Activated CD4-positive, alpha-beta memory T cell treated with anti-CD3 and anti-CD28 coated beads for 36 hours (primary cell): ENCODE measurements around the gene RTF1. TPM values are rescaled to one million over a fixed set of nuclear protein-coding genes. Genes with fewer than 3 reads are reported as not detected.

Experiments
- CTCF ChIA-PET: fragments of 350-600 bp; sonication (Branson Sonifier 250); formaldehyde crosslinking; loops from one replicate; lab custom pipeline; 2021; ENCODE audit warnings: antibody characterized with exemption, inconsistent platforms; lab: Charles Lee
- POLR2A ChIA-PET: fragments of 350-600 bp; sonication (Branson Sonifier 250); formaldehyde crosslinking; loops from one replicate; lab custom pipeline; 2021; ENCODE audit warnings: antibody characterized with exemption; lab: Charles Lee
- DNase-seq: peaks from one replicate; pipeline ENCODE4 v3.0.0-alpha.2; 2020
- H3K27ac Mint-ChIP-seq: one replicate; pipeline ENCODE4 v1.8.0; 2021; ENCODE audit warnings: mixed read lengths
- H3K27me3 Mint-ChIP-seq: one replicate; pipeline ENCODE4 v1.8.0; 2021; ENCODE audit warnings: mixed read lengths
- H3K36me3 Mint-ChIP-seq: one replicate; pipeline ENCODE4 v1.8.0; 2021; ENCODE audit warnings: mixed read lengths
- H3K4me1 Mint-ChIP-seq: one replicate; pipeline ENCODE4 v1.8.0; 2021; ENCODE audit warnings: low read depth, mixed read lengths
- H3K4me3 Mint-ChIP-seq: one replicate; pipeline ENCODE4 v1.8.0; 2021; ENCODE audit warnings: mild to moderate bottlenecking, mixed read lengths
- H3K9me3 Mint-ChIP-seq: one replicate; pipeline ENCODE4 v1.8.0; 2021; ENCODE audit warnings: mixed read lengths
- intact Hi-C: fragments of 100-400 bp; cut with micrococcal nuclease; formaldehyde crosslinking; loops from one replicate; pipeline ENCODE4 v1.15.1; 2023
- total RNA-seq, 2 experiments: library from RNA; stranded (reverse); gene quantifications; one replicate each; pipeline ENCODE4 v1.2.3, GENCODE V29; 2021

The RTF1 gene
- total RNA-seq, 2 experiments from 2014 or later: 24.9 to 26.2 TPM

DNA sequence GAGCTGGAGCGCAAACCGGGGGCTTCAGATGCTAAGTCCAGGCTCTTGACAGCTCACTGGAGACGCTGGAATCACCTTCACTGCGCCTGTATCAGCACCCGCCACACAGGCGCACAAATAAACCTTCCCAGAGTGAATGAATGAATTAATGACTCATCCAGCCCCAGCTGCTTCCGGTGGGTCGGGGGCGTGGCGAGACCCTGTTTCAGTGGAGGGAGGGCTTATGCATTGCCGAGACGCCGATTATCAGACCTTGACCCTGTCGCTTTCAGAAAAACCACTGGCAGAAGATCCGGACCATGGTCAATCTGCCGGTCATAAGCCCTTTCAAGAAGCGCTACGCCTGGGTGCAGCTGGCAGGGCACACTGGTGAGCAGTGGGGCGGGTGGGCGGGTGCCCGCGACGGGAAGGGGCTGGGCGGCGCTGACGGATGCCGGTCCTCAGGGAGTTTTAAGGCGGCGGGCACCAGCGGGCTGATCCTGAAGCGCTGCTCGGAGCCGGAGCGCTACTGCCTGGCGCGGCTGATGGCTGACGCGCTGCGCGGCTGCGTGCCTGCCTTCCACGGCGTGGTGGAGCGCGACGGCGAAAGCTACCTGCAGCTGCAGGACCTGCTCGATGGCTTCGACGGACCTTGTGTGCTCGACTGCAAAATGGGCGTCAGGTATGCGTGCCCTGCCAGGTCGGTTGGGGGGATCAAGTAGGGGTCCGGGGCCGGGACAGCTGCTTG, 84.5 kb downstream of the RTF1 start:
- DNase-seq: peak; percentile 53
- peaks cover 47% of the 10 kb centered on the region for H3K27me3 Mint-ChIP-seq
- peaks cover 19% of the 10 kb centered on the region for H3K4me1 Mint-ChIP-seq
- H3K36me3 Mint-ChIP-seq: no peaks in the 10 kb centered on the region
- peak overlapping the region; percentile 59 for H3K4me3 Mint-ChIP-seq
- POLR2A ChIA-PET: interaction anchor here (0.6 to 1.6 kb wide), 2 partner anchors 7 to 131 kb away, joined by 3 to 4 read pairs; partner anchors contain the start of gene ITPKA
- CTCF ChIA-PET: interaction anchor here (1.2 to 1.3 kb wide), 3 partner anchors 36 to 935 kb away, joined by 3 to 6 read pairs (median 4); no protein-coding TSS in a partner anchor
- no peaks in the 10 kb centered on the region for H3K9me3 Mint-ChIP-seq
- intact Hi-C loops: no loop called here
- H3K27ac Mint-ChIP-seq: no peak overlapping the region

DNA sequence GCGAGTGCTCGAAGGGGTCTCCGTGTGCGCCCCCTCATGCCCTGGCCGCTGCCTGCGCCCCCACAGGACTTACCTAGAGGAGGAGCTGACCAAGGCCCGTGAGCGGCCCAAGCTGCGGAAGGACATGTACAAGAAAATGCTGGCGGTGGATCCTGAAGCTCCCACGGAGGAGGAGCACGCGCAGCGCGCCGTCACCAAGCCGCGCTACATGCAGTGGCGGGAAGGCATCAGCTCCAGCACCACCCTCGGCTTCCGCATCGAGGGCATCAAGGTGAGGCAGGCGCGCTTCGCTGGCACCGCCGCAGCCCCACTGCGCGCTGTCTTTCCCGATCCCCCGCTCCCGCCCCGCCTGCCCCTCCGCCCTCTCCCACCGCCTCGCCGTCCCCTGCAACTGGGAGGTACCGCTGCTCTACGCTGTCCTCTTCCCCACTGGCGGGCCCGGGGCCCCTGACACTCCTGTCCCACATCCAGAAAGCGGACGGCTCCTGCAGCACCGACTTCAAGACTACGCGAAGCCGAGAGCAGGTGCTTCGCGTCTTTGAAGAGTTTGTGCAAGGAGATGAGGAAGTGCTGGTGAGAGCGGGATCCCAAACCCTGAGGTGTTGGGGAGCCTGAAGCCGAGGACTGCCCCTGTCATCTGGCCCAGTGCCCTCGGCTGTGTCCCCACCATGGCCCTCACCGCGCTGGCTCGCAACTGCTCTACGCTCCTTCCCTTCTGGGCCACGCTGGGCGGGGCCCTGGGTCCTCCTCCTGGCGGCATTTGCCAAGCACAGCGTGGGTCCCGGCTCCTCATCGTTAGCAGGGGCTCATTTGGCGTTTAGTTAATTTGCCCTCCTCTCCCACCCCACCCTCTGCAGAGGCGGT, 85.3 kb downstream of the RTF1 start:
- H3K36me3 Mint-ChIP-seq: no peaks in the 10 kb centered on the region

GRCh38 chr15:41502795-41503668, 86.1 kb downstream of the RTF1 start:
- CTCF ChIA-PET: interaction anchor here (1.4 kb wide), 1 partner anchor 37 kb away, joined by 5 read pairs; no protein-coding TSS in a partner anchor
- Mint-ChIP-seq H3K9me3 (no peaks in the 10 kb centered on the region), H3K4me3 (no peak overlapping the region), H3K27me3 (peaks cover 31% of the 10 kb centered on the region), H3K36me3 (no peaks in the 10 kb centered on the region), H3K27ac (no peak overlapping the region), H3K4me1 (peaks cover 19% of the 10 kb centered on the region)
- no peak for DNase-seq
- intact Hi-C loops: loop anchor here (1.0 kb wide), 1 partner anchor 10 kb away; the partner anchor contains the start of gene LTK
- POLR2A ChIA-PET: interaction anchor here (0.5 to 1.7 kb wide), 3 partner anchors 9 to 184 kb away, joined by 4 to 6 read pairs (median 4); partner anchors contain the start of gene ITPKA

More for the DNA sequence above, 85.3 kb downstream of the RTF1 start:
- no peaks in the 10 kb centered on the region for H3K9me3 Mint-ChIP-seq
- ChIA-PET CTCF (interaction anchor here (1.2 to 1.4 kb wide), 3 partner anchors 36 to 936 kb away, joined by 3 to 6 read pairs (median 5); no protein-coding TSS in a partner anchor), POLR2A (interaction anchor here (0.6 to 1.6 kb wide), 2 partner anchors 8 to 132 kb away, joined by 3 to 4 read pairs; partner anchors contain the start of gene ITPKA)
- peaks cover 39% of the 10 kb centered on the region for H3K27me3 Mint-ChIP-seq
- peaks cover 19% of the 10 kb centered on the region for H3K4me1 Mint-ChIP-seq
- peak overlapping the region; percentile 35 for H3K4me3 Mint-ChIP-seq
- no peak overlapping the region for H3K27ac Mint-ChIP-seq
- intact Hi-C loops: loop anchor here (1.0 kb wide), 1 partner anchor 11 kb away; the partner anchor contains the start of gene LTK
- DNase-seq: peak; percentile 63

GRCh38 chr15:41503669-41504010, 86.7 kb downstream of the RTF1 start:
- H3K9me3 Mint-ChIP-seq: no peaks in the 10 kb centered on the region
- H3K27ac Mint-ChIP-seq: no peak overlapping the region
- ChIA-PET POLR2A (interaction anchor here (0.5 to 1.7 kb wide), 2 partner anchors 11 to 185 kb away, joined by 4 to 6 read pairs; no protein-coding TSS in a partner anchor), CTCF (interaction anchor here (1.4 kb wide), 1 partner anchor 38 kb away, joined by 5 read pairs; no protein-coding TSS in a partner anchor)
- H3K4me3 Mint-ChIP-seq: no peak overlapping the region
- DNase-seq: no peak
- no peaks in the 10 kb centered on the region for H3K36me3 Mint-ChIP-seq
- intact Hi-C loops: no loop called here
- H3K4me1 Mint-ChIP-seq: peaks cover 19% of the 10 kb centered on the region
- peaks cover 28% of the 10 kb centered on the region for H3K27me3 Mint-ChIP-seq

DNA sequence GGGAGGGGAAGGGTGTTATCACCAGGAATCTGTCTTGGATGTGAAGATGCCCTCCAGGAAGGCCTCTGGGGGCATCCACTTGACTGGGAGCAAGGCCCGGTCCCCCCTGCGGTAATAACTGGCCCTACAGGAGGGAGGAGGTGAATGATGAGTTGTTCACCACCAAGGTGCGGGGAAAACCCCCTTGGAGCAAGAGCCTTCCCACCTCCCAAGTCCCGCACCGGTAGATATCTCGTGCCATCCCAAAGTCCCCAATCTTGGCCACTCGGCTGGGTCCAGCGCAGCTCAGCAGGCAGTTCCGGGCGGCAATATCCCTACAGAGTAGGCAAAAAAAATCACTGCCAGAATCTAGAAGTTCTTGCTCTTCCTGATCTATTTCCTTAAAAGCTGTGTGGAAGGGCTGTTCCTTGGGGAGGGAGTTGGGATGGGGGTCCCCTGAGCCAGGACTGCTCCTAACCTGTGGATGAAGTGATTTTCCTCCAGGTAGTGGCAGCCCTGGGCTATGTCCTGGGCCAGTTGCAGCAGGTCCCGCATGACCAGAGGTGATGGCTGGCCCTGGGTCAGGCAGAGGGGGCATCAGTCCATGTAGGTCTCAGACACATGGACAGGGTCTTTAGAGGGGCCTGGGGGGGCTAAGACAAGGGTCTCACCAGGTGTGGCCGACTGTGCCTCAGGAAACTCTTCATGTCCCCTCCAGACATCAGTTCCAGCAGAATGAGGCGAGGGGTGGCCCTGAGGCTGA, 88.0 kb downstream of the RTF1 start:
- H3K9me3 Mint-ChIP-seq: no peaks in the 10 kb centered on the region
- no peak overlapping the region for H3K4me3 Mint-ChIP-seq
- H3K27me3 Mint-ChIP-seq: peaks cover 20% of the 10 kb centered on the region
- H3K4me1 Mint-ChIP-seq: peaks cover 19% of the 10 kb centered on the region
- POLR2A ChIA-PET: no interaction called here
- H3K27ac Mint-ChIP-seq: no peak overlapping the region
- no peaks in the 10 kb centered on the region for H3K36me3 Mint-ChIP-seq
- CTCF ChIA-PET: interaction anchor here (1.0 to 1.2 kb wide), 2 partner anchors 41 to 53 kb away, joined by 3 read pairs; no protein-coding TSS in a partner anchor
- no peak for DNase-seq
- intact Hi-C loops: loop anchor here (5.0 kb wide), 1 partner anchor 52 kb away; the partner anchor contains the start of gene TYRO3

GRCh38 chr15:41505776-41506175, 88.9 kb downstream of the RTF1 start:
- Mint-ChIP-seq H3K27me3 (peaks cover 19% of the 10 kb centered on the region), H3K4me3 (no peak overlapping the region), H3K36me3 (no peaks in the 10 kb centered on the region), H3K4me1 (peaks cover 16% of the 10 kb centered on the region), H3K9me3 (no peaks in the 10 kb centered on the region), H3K27ac (no peak overlapping the region)
- intact Hi-C loops: loop anchor here (5.0 kb wide), 1 partner anchor 52 kb away; the partner anchor contains the start of gene TYRO3
- ChIA-PET POLR2A (no interaction called here), CTCF (interaction anchor here (1.0 kb wide), 1 partner anchor 52 kb away, joined by 3 read pairs; no protein-coding TSS in a partner anchor)
- no peak for DNase-seq

GRCh38 chr15:41506796-41507341, 90.0 kb downstream of the RTF1 start:
- intact Hi-C loops: loop anchor here (1.0 to 5.0 kb wide), 2 partner anchors 41 to 50 kb away; partner anchors contain the start of gene TYRO3
- no peak for DNase-seq
- H3K27me3 Mint-ChIP-seq: peaks cover 14% of the 10 kb centered on the region
- no peak overlapping the region for H3K27ac Mint-ChIP-seq
- no peaks in the 10 kb centered on the region for H3K9me3 Mint-ChIP-seq
- H3K4me3 Mint-ChIP-seq: no peak overlapping the region
- H3K4me1 Mint-ChIP-seq: peaks cover 7% of the 10 kb centered on the region
- no peaks in the 10 kb centered on the region for H3K36me3 Mint-ChIP-seq
- ChIA-PET POLR2A (interaction anchor here (1.3 kb wide), 1 partner anchor 37 kb away, joined by 3 read pairs; the partner anchor contains the start of gene RPAP1), CTCF (interaction anchor here (3.5 kb wide), 1 partner anchor 41 kb away, joined by 28 read pairs; no protein-coding TSS in a partner anchor)

DNA sequence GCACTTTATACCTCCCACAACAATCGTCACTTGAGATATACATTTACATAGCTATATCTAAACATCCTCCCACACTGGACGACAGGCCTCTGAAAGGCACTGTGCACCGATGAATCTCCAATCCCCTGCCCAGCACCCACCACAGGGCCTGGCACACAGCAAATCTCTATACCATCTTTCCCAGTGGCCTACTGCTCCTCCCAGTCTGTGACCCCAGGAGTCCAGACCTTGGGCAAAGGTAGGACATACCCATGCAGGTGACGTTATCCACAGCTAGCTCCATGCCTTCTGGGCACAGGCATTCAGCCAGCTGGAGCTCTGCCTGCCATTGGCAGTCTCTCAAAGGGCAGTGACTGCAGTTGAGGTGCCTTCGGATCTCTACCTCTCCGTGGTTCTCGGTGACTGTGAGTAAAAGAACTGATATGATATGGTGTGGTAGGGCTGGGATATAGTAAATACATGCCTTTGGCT, 91.0 kb downstream of the RTF1 start:
- Mint-ChIP-seq H3K4me1 (peaks cover 9% of the 10 kb centered on the region), H3K27ac (no peak overlapping the region), H3K4me3 (no peak overlapping the region), H3K36me3 (no peaks in the 10 kb centered on the region), H3K27me3 (peaks cover 20% of the 10 kb centered on the region), H3K9me3 (no peaks in the 10 kb centered on the region)
- no peak for DNase-seq
- intact Hi-C loops: loop anchor here (1.0 to 5.0 kb wide), 2 partner anchors 42 to 49 kb away; partner anchors contain the start of gene TYRO3
- ChIA-PET POLR2A (interaction anchor here (1.3 kb wide), 1 partner anchor 36 kb away, joined by 3 read pairs; the partner anchor contains the start of gene RPAP1), CTCF (interaction anchor here (0.7 to 3.5 kb wide), 3 partner anchors 30 to 45 kb away, joined by 3 to 28 read pairs (median 3); no protein-coding TSS in a partner anchor)

- ChIA-PET POLR2A (no interaction called here), CTCF (interaction anchor here (0.6 to 0.8 kb wide), 2 partner anchors 42 to 45 kb away, joined by 5 to 6 read pairs; no protein-coding TSS in a partner anchor)
- no peak for DNase-seq
- Mint-ChIP-seq H3K4me3 (no peak overlapping the region), H3K27ac (no peak overlapping the region), H3K9me3 (no peaks in the 10 kb centered on the region), H3K4me1 (peaks cover 22% of the 10 kb centered on the region), H3K27me3 (peaks cover 25% of the 10 kb centered on the region), H3K36me3 (peaks cover 2% of the 10 kb centered on the region)
- intact Hi-C loops: no loop called here
Observed at GRCh38 chr15:41510728-41511127, 93.8 kb downstream of the RTF1 start.
